ENCODE data around the gene PPME1. TPM values are rescaled to one million over a fixed set of nuclear protein-coding genes. Genes with fewer than 3 reads are reported as not detected.
A peak's percentile ranks its signal among the peaks of the same experiment; 100 is the strongest.

Gene PPME1
- total RNA-seq, 1 donor from 2014 or later, result 401 TPM

- Histone ChIP-seq H3K27me3 (ENCODE audit: insufficient read depth, low read length) (no peaks in the 10 kb centered on the region), H3K9ac (ENCODE audit: low read length) (no peak overlapping the region), H3K36me3 (ENCODE audit: insufficient read depth, low read length) (peaks cover 6% of the 10 kb centered on the region), H2AFZ (ENCODE audit: low read depth, low read length) (no peak overlapping the region), H3K4me2 (ENCODE audit: low read length) (no peak overlapping the region), H3K4me3 (ENCODE audit: insufficient read depth, low read depth, low read length) (no peak overlapping the region), H3K27ac (ENCODE audit: low read depth, low read length) (no peak overlapping the region), H3K79me2 (ENCODE audit: insufficient read depth, low read length) (no peaks in the 10 kb centered on the region), H3K9me3 (ENCODE audit: insufficient read depth, low read depth, low read length) (no peaks in the 10 kb centered on the region), H4K20me1 (ENCODE audit: insufficient read depth, low read length) (no peaks in the 10 kb centered on the region), H3K4me1 (ENCODE audit: insufficient read depth, low read length) (peaks cover 12% of the 10 kb centered on the region)
- no peak for TF ChIP-seq CTCF (IDR thresholded peaks at IDR 0.05; ENCODE audit: insufficient read depth, low read depth, low read length)
- no peak for TF ChIP-seq EZH2 (IDR thresholded peaks at IDR 0.05; ENCODE audit: insufficient read depth, low read length)
- peaks cover 16% of the 10 kb centered on the region for H3K36me3 Mint-ChIP-seq (ENCODE audit: low read depth, unreplicated experiment)
- DNase-seq (ENCODE audit: low read depth) (no peak), FAIRE-seq (no peak)
- no peaks in the 10 kb centered on the region for H3K27me3 Mint-ChIP-seq (ENCODE audit: low read depth, unreplicated experiment)
- no peaks in the 10 kb centered on the region for H3K9me3 Mint-ChIP-seq (ENCODE audit: unreplicated experiment)
- peaks cover 24% of the 10 kb centered on the region for H3K4me1 Mint-ChIP-seq (ENCODE audit: low read depth, unreplicated experiment)
- H3K4me3 Mint-ChIP-seq (ENCODE audit: unreplicated experiment), result no peak overlapping the region
- no peak overlapping the region for H3K27ac Mint-ChIP-seq (ENCODE audit: unreplicated experiment)
Measured at GRCh38 chr11:74133436-74133835, 37.7 kb upstream of the PPME1 start.

- H3K4me2 ChIP-seq (ENCODE audit: low read length), result no peak overlapping the region
- no peak overlapping the region for H3K4me3 ChIP-seq (ENCODE audit: insufficient read depth, low read depth, low read length)
- Mint-ChIP-seq H3K4me1 (ENCODE audit: low read depth, unreplicated experiment) (peaks cover 37% of the 10 kb centered on the region), H3K36me3 (ENCODE audit: low read depth, unreplicated experiment) (peaks cover 16% of the 10 kb centered on the region), H3K27me3 (ENCODE audit: low read depth, unreplicated experiment) (no peaks in the 10 kb centered on the region), H3K9me3 (ENCODE audit: unreplicated experiment) (no peaks in the 10 kb centered on the region), H3K4me3 (ENCODE audit: unreplicated experiment) (no peak overlapping the region), H3K27ac (ENCODE audit: unreplicated experiment) (peak overlapping the region; percentile 89)
- H3K36me3 ChIP-seq (ENCODE audit: insufficient read depth, low read length), result peaks cover 6% of the 10 kb centered on the region
- no peak for TF ChIP-seq CTCF (IDR thresholded peaks at IDR 0.05; ENCODE audit: insufficient read depth, low read depth, low read length)
- TF ChIP-seq EZH2 (IDR thresholded peaks at IDR 0.05; ENCODE audit: insufficient read depth, low read length), result no peak
- no peak for FAIRE-seq
- H3K79me2 ChIP-seq (ENCODE audit: insufficient read depth, low read length), result no peaks in the 10 kb centered on the region
- no peak overlapping the region for H2AFZ ChIP-seq (ENCODE audit: low read depth, low read length)
- H3K27me3 ChIP-seq (ENCODE audit: insufficient read depth, low read length), result no peaks in the 10 kb centered on the region
- H4K20me1 ChIP-seq (ENCODE audit: insufficient read depth, low read length), result no peaks in the 10 kb centered on the region
- no peak for DNase-seq (ENCODE audit: low read depth)
- peak overlapping the region; percentile 41 for H3K27ac ChIP-seq (ENCODE audit: low read depth, low read length)
- peaks cover 24% of the 10 kb centered on the region for H3K4me1 ChIP-seq (ENCODE audit: insufficient read depth, low read length)
- H3K9ac ChIP-seq (ENCODE audit: low read length), result no peak overlapping the region
- H3K9me3 ChIP-seq (ENCODE audit: insufficient read depth, low read depth, low read length), result no peaks in the 10 kb centered on the region
Measured at GRCh38 chr11:74134661-74135060, 36.4 kb upstream of the PPME1 start.

- no peak overlapping the region for H3K4me3 Mint-ChIP-seq (ENCODE audit: unreplicated experiment)
- Histone ChIP-seq H3K4me2 (ENCODE audit: low read length) (no peak overlapping the region), H3K27me3 (ENCODE audit: insufficient read depth, low read length) (no peaks in the 10 kb centered on the region), H4K20me1 (ENCODE audit: insufficient read depth, low read length) (no peaks in the 10 kb centered on the region), H3K9me3 (ENCODE audit: insufficient read depth, low read depth, low read length) (no peaks in the 10 kb centered on the region), H3K36me3 (ENCODE audit: insufficient read depth, low read length) (peaks cover 6% of the 10 kb centered on the region), H3K4me1 (ENCODE audit: insufficient read depth, low read length) (peaks cover 24% of the 10 kb centered on the region), H3K79me2 (ENCODE audit: insufficient read depth, low read length) (no peaks in the 10 kb centered on the region), H3K9ac (ENCODE audit: low read length) (no peak overlapping the region), H2AFZ (ENCODE audit: low read depth, low read length) (no peak overlapping the region), H3K27ac (ENCODE audit: low read depth, low read length) (peak overlapping the region; percentile 45), H3K4me3 (ENCODE audit: insufficient read depth, low read depth, low read length) (no peak overlapping the region)
- H3K27me3 Mint-ChIP-seq (ENCODE audit: low read depth, unreplicated experiment), result no peaks in the 10 kb centered on the region
- H3K36me3 Mint-ChIP-seq (ENCODE audit: low read depth, unreplicated experiment), result peaks cover 16% of the 10 kb centered on the region
- no peaks in the 10 kb centered on the region for H3K9me3 Mint-ChIP-seq (ENCODE audit: unreplicated experiment)
- DNase-seq (ENCODE audit: low read depth) (peak; percentile 45), FAIRE-seq (peak; percentile 9)
- TF ChIP-seq CTCF (IDR thresholded peaks at IDR 0.05; ENCODE audit: insufficient read depth, low read depth, low read length) (no peak), EZH2 (IDR thresholded peaks at IDR 0.05; ENCODE audit: insufficient read depth, low read length) (no peak)
- peaks cover 40% of the 10 kb centered on the region for H3K4me1 Mint-ChIP-seq (ENCODE audit: low read depth, unreplicated experiment)
- peak overlapping the region; percentile 89 for H3K27ac Mint-ChIP-seq (ENCODE audit: unreplicated experiment)
Measured at GRCh38 chr11:74135127-74135840, 35.8 kb upstream of the PPME1 start.

Data from astrocyte (in vitro differentiated cells and primary cell).